Endothelial cell of umbilical vein (primary cell): ENCODE data around the gene DIAPH1. TPM values are rescaled to one million over a fixed set of nuclear protein-coding genes. Genes with fewer than 3 reads are reported as not detected.

ENCODE experiments used
- BruUV-seq: library from RNA; stranded (reverse); fragments of 400-500 nt; replicated peaks from 2 replicates; lab custom pipeline; 2021; lab: Mats Ljungman, UMichigan
- CTCF ChIA-PET: fragments of 300-600, 350-600 bp; sonication (Branson Sonifier 250); formaldehyde crosslinking; loops from one replicate; lab custom pipeline; 2021; ENCODE audit warnings: antibody characterized with exemption, inconsistent platforms; lab: Charles Lee
- POLR2A ChIA-PET: fragments of 300-600, 350-600 bp; sonication (Branson Sonifier 250); formaldehyde crosslinking; loops from one replicate; lab custom pipeline; 2021; ENCODE audit warnings: antibody characterized with exemption, inconsistent platforms; lab: Charles Lee
- DNase-seq: peaks from one replicate; pipeline ENCODE4 v3.0.0-alpha.2; 2011; ENCODE audit warnings: low read depth, low spot score
- FAIRE-seq: peaks from 2 replicates; lab custom pipeline; 2011; peaks lifted over from hg19 to GRCh38; lab: Jason Lieb, UNC
- H2AFZ ChIP-seq: 2 replicates; pipeline ENCODE4 v1.6.0; 2012; ENCODE audit warnings: low read depth, low read length, control low read depth, inconsistent platforms
- H3K27ac ChIP-seq: 2 replicates; pipeline ENCODE4 v1.5.1; 2011; ENCODE audit warnings: low read depth, mild to moderate bottlenecking, control low read depth, low read length, moderate library complexity; ENCODE audit not compliant: insufficient read depth
- H3K27me3 ChIP-seq, 2 experiments: 2 replicates each; pipeline versions ENCODE4 v1.6.0 to v1.6.1; 2011; ENCODE audit warnings: low read length in 2 of 2, mixed read lengths in 1 of 2; ENCODE audit not compliant: control insufficient read depth in 2 of 2, insufficient read depth in 2 of 2
- H3K36me3 ChIP-seq, 2 experiments: 2 replicates in 1 of 2; 3 replicates in 1 of 2; pipeline ENCODE4 v1.5.1; 2011; ENCODE audit warnings: low read length in 2 of 2, mild to moderate bottlenecking in 1 of 2, moderate library complexity in 1 of 2; ENCODE audit not compliant: control insufficient read depth in 2 of 2, insufficient read depth in 2 of 2; ENCODE audit errors: extremely low read depth in 1 of 2
- H3K4me1 ChIP-seq: 3 replicates; pipeline ENCODE4 v1.5.1; 2011; ENCODE audit warnings: mild to moderate bottlenecking, low read length; ENCODE audit not compliant: control insufficient read depth, insufficient read depth; ENCODE audit errors: extremely low read depth
- H3K4me2 ChIP-seq: 2 replicates; pipeline ENCODE4 v1.6.1; 2011; ENCODE audit warnings: low read length, control low read depth, mixed read lengths; ENCODE audit not compliant: insufficient read depth
- H3K4me3 ChIP-seq, 3 experiments: fragments of 200-600 bp in 1 of 3; sonication (generic), shearing (Covaris generic) in 1 of 3; replicated peaks in 1 of 3; 2 replicates each; pipeline ENCODE4 v1.5.1; 2011 to 2016; ENCODE audit warnings: control low read depth in 3 of 3, low read length in 3 of 3, mild to moderate bottlenecking in 2 of 3, inconsistent platforms in 1 of 3, low read depth in 1 of 3, moderate library complexity in 1 of 3; ENCODE audit not compliant: insufficient read depth in 1 of 3
- H3K79me2 ChIP-seq: 2 replicates; pipeline ENCODE4 v1.6.0; 2012; ENCODE audit warnings: low read length, inconsistent platforms; ENCODE audit not compliant: control insufficient read depth, insufficient read depth
- H3K9ac ChIP-seq: replicated peaks from 2 replicates; pipeline ENCODE3; 2011; ENCODE audit warnings: low read length, control low read depth; ENCODE audit not compliant: insufficient read depth; ENCODE audit errors: extremely low read depth
- H3K9me1 ChIP-seq: replicated peaks from 3 replicates; pipeline ENCODE4 v1.6.0; 2011; ENCODE audit warnings: mild to moderate bottlenecking, low read length; ENCODE audit not compliant: control insufficient read depth, insufficient read depth; ENCODE audit errors: extremely low read depth
- H3K9me3 ChIP-seq: replicated peaks from 2 replicates; pipeline ENCODE4 v1.5.1; 2012; ENCODE audit warnings: low read length, inconsistent platforms; ENCODE audit not compliant: control insufficient read depth, insufficient read depth
- H4K20me1 ChIP-seq: replicated peaks from 2 replicates; pipeline ENCODE3; 2011; ENCODE audit warnings: mild to moderate bottlenecking, low read length; ENCODE audit not compliant: control insufficient read depth, insufficient read depth; ENCODE audit errors: extremely low read depth
- CTCF ChIP-seq, 2 donors: IDR thresholded peaks; 1 replicate in 1 of 2; 2 replicates in 1 of 2; pipeline ENCODE4 v1.5.1; 2011; ENCODE audit warnings: low read length in 2 of 2, mild to moderate bottlenecking in 2 of 2, moderate library complexity in 2 of 2, control low read depth in 1 of 2, inconsistent platforms in 1 of 2, low read depth in 1 of 2; ENCODE audit not compliant: insufficient read depth in 1 of 2; ENCODE audit errors: extremely low read depth in 1 of 2
- EZH2 ChIP-seq: IDR thresholded peaks from 2 replicates; pipeline ENCODE4 v1.6.1; 2012; ENCODE audit warnings: borderline replicate concordance, low read depth, mild to moderate bottlenecking, moderate library complexity, low read length, inconsistent platforms; ENCODE audit not compliant: severe bottlenecking
- FOS ChIP-seq: IDR thresholded peaks from 2 replicates; pipeline ENCODE4 v1.6.1; 2011; ENCODE audit warnings: mild to moderate bottlenecking, low read length, moderate library complexity, borderline replicate concordance; ENCODE audit not compliant: insufficient read depth
- GATA2 ChIP-seq: IDR thresholded peaks from 2 replicates; pipeline ENCODE4 v1.7.0; 2011; ENCODE audit warnings: low read depth, mild to moderate bottlenecking, moderate library complexity, mixed read lengths, low read length; ENCODE audit not compliant: insufficient read length, insufficient read depth
- JUN ChIP-seq: IDR thresholded peaks from 2 replicates; pipeline ENCODE4 v1.6.1; 2011; ENCODE audit warnings: borderline replicate concordance, low read depth; ENCODE audit not compliant: insufficient read length, insufficient read depth
- MAX ChIP-seq: IDR thresholded peaks from 2 replicates; pipeline ENCODE4 v1.6.1; 2011; ENCODE audit not compliant: insufficient read depth, insufficient read length
- MYC ChIP-seq: IDR thresholded peaks from one replicate; pipeline ENCODE4 v1.6.1; 2011; ENCODE audit warnings: mild to moderate bottlenecking, low read depth, low read length
- POLR2A ChIP-seq: IDR thresholded peaks from 2 replicates; pipeline ENCODE4 v1.6.1; 2012; ENCODE audit warnings: low read depth, mild to moderate bottlenecking, control low read depth, low read length
- POLR2AphosphoS5 ChIP-seq: IDR thresholded peaks from 2 replicates; pipeline ENCODE4 v1.6.1; 2012; ENCODE audit warnings: low read depth, mild to moderate bottlenecking, control low read depth, low read length, moderate library complexity; ENCODE audit not compliant: insufficient read depth
- dilution Hi-C: fragments of 300-500 bp; cut with MboI; formaldehyde crosslinking; loops from one replicate; pipeline ENCODE4 v1.15.0; 2019; ENCODE audit warnings: low sequenced_read_pairs; ENCODE audit not compliant: extremely low pct_ligation_motif_present
- intact Hi-C: fragments of 100-400 bp; cut with micrococcal nuclease; formaldehyde crosslinking; loops from one replicate; pipeline ENCODE4 v1.10.0; 2022
- polyA plus RNA-seq, 4 experiments: library from polyadenylated mRNA; depleted of rRNA in 3 of 4; stranded (reverse) in 3 of 4; unstranded in 1 of 4; fragments of >200 nt; gene quantifications; 2 replicates each; pipeline versions ENCODE4 v1.2.1 to v1.2.3, GENCODE V29; 2011 to 2012; ENCODE audit warnings: missing spikeins in 1 of 4
- total RNA-seq: library from RNA; stranded (reverse); gene quantifications from 2 replicates; pipeline ENCODE4 v1.2.3, GENCODE V29; 2021

The DIAPH1 gene
- total and polyA plus RNA-seq, 2 donors (not counting 3 experiments of a cell fraction or from before 2014, with no cell fraction given): 68.6 to 105 TPM

GRCh38 chr5:141558150-141558549 is 60.6 kb downstream of the DIAPH1 start:
- Histone ChIP-seq H3K9ac (peak overlapping the region; percentile 39), H3K4me1 (peaks cover 35% of the 10 kb centered on the region), H3K9me1 (no peaks in the 10 kb centered on the region), H3K4me2 (peak overlapping the region; percentile 49), H3K36me3 (peaks cover 0 to 5% of the 10 kb centered on the region in 2 experiments), H4K20me1 (no peaks in the 10 kb centered on the region), H3K27ac (peak overlapping the region; percentile 45), H2AFZ (peak overlapping the region; percentile 52), H3K27me3 (no peaks in the 10 kb centered on the region), H3K4me3 (peak overlapping the region in 1 of 3 experiments; percentile 25), H3K9me3 (no peaks in the 10 kb centered on the region), H3K79me2 (no peaks in the 10 kb centered on the region)
- no peak for DNase-seq
- dilution Hi-C loops (no loop called here), intact Hi-C loops (loop anchor here (1.0 kb wide), 2 partner anchors 83 to 128 kb away; partner anchors contain the start of genes PCDHGA12 and PCDHGC3)
- TF ChIP-seq POLR2AphosphoS5 (no peak), POLR2A (no peak), EZH2 (no peak), MAX (no peak), JUN (no peak), FOS (no peak), CTCF (IDR thresholded peaks at IDR 0.05; ENCODE audit: extremely low read depth in 1 of 2, insufficient read depth in 1 of 2, low read depth in 1 of 2, low read length in 2 of 2) (no peak), MYC (no peak), GATA2 (no peak)
- POLR2A ChIA-PET: interaction anchor here (0.8 to 1.7 kb wide), 4 partner anchors 82 to 141 kb away, joined by 3 to 10 read pairs (median 6); partner anchors contain the start of genes PCDHGA11, PCDHGA12 and PCDHGB7
- no TSS peak for BruUV-seq
- CTCF ChIA-PET: interaction anchor here (0.5 to 6.3 kb wide), 56 partner anchors 9 to 371 kb away, joined by 3 to 235 read pairs (median 6); partner anchors contain the start of genes DIAPH1, PCDHB10, PCDHB13 and PCDHB14
- peak; percentile 53 for FAIRE-seq
